Measurements from ENCODE around the gene ZNF319.

Gene ZNF319

DNA sequence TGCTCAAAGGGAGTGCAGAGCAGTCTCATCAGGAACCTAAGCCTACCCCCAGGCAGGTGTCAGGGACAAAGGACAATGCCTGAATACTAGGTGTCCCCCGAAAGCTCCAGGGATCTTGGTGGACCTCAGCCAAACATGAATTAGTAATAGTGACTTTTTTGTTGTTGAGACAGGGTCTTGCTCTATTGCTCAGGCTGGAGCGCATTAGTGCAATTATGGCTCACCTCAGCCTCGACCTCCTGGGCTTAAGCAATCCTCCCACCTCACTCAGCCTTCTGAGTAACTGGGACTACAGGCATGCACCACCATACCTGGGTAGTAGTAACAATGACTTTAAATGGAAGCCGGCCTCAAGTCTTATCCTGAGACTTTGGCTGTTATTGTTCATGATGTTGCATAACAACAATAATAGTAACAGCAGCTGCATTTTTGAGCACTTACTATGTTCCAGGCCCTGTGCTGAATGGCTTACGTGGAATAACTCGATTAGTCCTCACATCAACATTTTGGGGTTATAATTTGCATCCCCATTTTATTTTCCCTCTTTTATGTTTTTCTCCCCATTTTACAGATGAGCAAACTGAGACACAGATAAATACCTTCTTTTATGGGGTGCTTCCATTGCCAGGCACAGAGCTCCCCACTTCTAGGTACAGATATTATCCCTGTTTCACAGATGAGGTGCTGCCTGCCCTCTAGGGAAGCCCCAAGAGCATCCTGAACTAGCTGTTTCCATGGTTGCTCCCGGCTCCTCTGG, 49.1 kb downstream of the ZNF319 start:
- no peak for DNase-seq

DNA sequence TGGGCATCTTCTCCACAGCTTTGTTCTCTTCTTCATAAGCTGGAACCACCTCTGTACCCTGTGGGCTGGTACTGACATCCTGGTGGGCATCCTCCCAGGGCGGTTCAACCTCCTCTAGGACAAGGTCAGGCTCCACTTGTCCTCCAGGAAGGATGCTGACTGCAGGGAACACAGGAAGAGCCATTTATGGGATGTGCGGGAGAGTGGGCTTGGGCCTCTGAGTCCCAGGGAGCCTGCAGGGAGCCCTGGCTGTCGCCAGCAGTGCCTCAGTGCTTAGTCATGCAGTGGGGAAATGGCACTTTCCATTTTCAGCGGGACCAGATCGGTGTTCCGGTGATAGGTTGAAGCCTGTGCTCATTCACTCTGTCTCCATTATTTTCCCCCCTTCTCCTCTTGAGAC, 50.1 kb downstream of the ZNF319 start:
- DNase-seq = no peak

DNA sequence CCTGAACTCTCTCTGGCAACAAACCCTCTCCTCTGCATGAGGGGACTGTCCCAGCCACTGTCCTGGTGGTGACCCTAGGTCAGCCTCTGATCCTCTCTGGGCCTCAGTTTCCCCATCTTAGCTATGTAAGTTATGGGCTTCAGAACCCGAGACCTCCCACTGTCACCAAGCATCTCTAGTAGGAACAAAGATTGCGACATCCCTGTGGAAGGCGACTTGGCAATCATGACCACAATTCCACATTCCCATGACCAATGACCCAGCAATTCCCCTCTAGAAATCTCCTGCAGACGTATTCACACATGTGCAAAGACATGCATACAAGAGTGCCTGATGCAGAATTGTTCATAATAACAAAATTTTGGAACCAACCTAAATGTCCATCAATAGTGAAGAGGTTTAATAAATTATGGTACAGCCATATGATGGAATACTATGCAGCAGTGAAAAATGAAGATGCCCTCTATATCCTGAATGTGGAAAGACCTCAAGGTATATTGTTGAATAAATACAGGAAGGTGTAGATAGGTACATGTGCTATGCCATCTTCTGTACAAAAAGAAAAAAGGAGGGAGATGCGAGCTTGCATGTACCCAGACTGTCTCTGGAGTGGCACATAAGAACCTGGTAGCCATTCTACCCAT, 50.8 kb downstream of the ZNF319 start:
- no peak for DNase-seq

DNA sequence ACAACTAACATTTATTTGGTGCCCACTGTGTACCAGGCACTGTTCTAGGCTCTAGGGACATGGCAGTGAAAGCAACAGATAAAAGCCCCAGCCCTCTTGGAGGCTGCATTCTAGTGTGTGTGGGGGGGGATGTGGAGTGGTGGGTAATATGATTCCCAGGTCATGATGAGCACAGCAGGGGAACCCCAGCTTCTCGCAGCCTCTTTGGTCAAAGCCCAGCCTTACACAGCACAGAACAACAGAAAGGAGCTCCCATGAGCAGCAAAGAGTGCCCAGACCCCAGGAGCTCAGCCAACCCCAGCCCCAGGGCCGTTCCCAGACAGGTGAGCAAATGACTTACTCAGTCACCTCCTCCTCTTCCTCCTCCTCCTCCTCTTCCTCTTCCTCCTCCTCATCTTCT, 51.5 kb downstream of the ZNF319 start:
- DNase-seq = no peak

DNA sequence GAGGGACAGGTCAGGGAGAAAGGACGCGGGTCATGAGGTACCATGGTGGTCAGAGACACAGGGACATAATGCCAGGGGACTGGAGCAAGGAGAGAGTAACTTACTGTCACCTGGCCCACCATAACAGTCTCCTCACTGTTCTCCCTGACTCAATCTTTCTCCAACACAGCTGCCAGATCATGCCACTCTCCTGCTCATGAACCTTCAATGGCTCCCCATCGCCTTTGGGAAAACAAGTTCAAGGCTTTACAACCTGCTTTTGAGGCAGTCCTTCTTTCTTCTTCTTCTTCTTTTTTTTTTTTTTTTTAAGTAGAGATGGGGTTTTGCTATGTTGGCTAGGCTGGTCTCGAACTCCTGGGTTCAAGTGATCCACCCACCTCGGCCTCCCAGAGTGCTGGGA, 52.4 kb downstream of the ZNF319 start:
- no peak for DNase-seq

DNA sequence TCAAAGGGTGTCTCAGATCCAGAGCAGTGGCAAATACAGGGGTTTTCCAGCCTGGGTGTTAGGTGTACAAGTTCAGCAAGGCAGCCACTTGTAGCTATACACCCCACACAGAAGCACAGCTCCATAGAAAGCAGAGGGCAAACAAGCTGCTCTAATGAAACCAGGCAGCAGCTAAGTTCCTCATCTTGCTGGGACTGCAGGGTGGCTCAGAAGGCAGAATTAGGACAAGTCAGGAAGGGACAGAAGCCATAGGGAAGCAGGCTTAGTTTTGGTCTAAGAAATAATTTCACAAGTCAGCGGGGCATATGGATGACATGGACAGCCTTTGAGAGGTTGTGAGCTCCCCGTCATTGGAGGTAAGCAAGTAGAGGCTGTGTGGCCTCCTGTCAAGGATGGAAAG, 53.2 kb downstream of the ZNF319 start:
- DNase-seq = no peak

DNA sequence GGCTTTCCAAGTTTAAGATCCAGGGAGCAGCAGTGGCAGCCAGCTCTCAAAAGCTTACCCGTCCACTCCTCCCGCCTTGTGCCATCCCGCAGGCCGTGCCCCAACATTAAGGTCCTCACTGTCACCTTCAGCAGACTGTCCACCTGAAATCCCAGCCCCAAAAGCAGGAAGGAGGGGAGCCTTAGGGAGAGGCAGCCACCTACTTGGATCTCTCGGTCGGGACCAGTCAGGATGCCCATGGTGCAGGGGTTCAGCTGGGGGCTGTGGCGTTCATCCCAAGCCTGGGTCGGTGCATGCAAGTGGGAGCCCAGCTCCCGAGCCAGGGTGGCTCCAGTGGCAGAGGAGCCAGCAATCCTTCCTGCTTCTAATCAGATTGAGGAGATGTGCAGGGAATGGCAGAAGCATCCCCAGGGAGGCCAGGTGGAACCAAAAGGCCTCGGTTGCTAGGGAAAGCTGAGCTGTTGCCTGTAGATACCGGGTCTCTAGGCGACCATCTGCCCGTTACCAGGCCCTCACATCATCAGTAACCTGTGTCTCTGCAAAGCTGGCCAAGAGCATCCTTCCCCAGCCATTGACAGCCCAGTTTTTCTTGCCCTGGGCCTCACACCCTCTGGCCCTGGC, 54.2 kb downstream of the ZNF319 start:
- DNase-seq = no peak

DNA sequence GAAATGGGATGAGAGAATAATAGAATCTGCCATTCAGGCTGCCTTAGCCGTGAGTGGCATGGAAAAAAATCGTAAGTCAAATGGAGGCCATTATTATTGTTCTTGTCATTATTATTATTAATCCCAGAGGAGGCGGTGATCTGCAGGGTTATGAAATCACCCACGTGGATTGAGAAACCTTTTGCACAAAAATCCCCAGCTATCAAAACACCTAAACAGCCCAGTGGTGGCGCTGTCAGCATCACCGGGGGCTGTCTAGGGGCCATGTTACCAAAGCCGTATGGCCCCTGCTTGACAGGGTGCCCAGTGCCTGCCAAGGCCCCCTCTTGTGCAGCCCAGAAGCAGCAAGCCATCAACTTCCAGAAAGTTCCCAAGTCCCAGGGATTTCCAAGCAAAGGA, 54.7 kb downstream of the ZNF319 start:
- DNase-seq = no peak

DNA sequence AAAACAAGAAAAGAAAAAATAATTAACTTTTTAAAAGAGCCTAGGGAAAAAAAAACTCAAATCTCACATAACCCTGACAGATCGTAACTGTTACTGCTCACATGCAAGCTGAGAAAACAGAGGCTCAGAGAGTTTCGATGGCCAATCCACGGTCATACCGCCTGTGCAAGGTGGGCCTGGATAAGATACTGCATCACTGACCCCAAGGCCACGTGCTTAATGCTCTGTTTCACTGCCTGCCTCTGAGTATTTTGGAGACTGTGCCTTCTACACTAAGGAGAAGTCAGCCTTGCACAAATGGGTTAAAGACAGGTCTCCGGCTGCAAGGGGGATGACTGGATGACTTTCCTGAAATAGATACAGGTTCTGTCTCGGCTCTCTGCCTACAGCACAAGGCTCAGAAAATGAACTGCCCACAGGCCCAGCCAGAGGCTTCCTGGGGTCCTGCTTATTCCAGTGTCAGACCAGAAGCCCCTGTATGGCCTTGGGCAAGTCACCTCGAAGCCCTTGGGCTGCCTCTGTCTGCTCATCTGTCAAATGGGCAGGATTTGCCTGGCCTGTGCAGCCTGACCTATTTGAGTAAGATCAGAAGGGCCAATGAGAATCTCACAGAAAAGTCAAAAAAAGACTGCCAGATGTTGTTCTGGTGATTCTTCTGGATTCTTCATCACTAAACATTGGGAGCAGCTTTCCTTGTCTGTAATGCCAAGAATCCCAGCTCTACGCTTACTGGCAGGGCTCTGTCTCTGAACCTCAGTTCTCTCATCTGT, 55.3 kb downstream of the ZNF319 start:
- no peak for DNase-seq
